Transverse colon (tissue), 4 donors: ENCODE measurements around the gene ARHGAP22. TPM values are rescaled to one million over a fixed set of nuclear protein-coding genes. Genes with fewer than 3 reads are reported as not detected.

ENCODE experiments used
- DNase-seq: peaks from one replicate; pipeline ENCODE4 v3.0.0-alpha.2; 2019
- H3K27ac ChIP-seq, 4 donors: fragments of 200-600 bp; sonication (generic); 2 replicates each; pipeline ENCODE4 v1.5.1; 2016 to 2018; ENCODE audit warnings: inconsistent platforms in 4 of 4
- H3K27me3 ChIP-seq: fragments of 200-600 bp; sonication (generic); 2 replicates; pipeline ENCODE4 v1.5.1; 2017; ENCODE audit warnings: inconsistent platforms
- H3K36me3 ChIP-seq, 4 donors: fragments of 200-600 bp; sonication (generic); 2 replicates each; pipeline ENCODE4 v1.5.1; 2017 to 2019; ENCODE audit warnings: inconsistent platforms in 4 of 4
- H3K4me1 ChIP-seq, 4 donors: fragments of 200-600 bp; sonication (generic); 2 replicates each; pipeline ENCODE4 v1.5.1; 2017 to 2020; ENCODE audit warnings: inconsistent platforms in 4 of 4
- H3K4me3 ChIP-seq, 4 donors: fragments of 200-600 bp; sonication (generic); 1 replicate in 1 of 4; 2 replicates in 3 of 4; pipeline versions ENCODE4 v1.5.1 to v1.6.1; 2017 to 2019; ENCODE audit warnings: inconsistent platforms in 4 of 4
- H3K9me3 ChIP-seq, 2 donors: fragments of 200-600 bp; sonication (generic); 2 replicates each; pipeline ENCODE4 v1.5.1; 2017 to 2019; ENCODE audit warnings: inconsistent platforms in 2 of 2
- CTCF ChIP-seq, 5 experiments: fragments of 200-600 bp in 3 of 5; fragments of 450-650 bp in 2 of 5; sonication (generic) in 3 of 5; IDR thresholded peaks; 1 replicate in 2 of 5; 2 replicates in 3 of 5; pipeline ENCODE4 v1.5.1; 2016 to 2017; ENCODE audit warnings: antibody characterized with exemption in 5 of 5, inconsistent platforms in 3 of 5, mild to moderate bottlenecking in 2 of 5, moderate library complexity in 1 of 5
- EP300 ChIP-seq: sonication (generic); formaldehyde crosslinking; IDR thresholded peaks from one replicate; pipeline ENCODE4 v1.6.1; 2017; ENCODE audit warnings: antibody characterized with exemption, low read depth
- POLR2A ChIP-seq: fragments of 450-650 bp; IDR thresholded peaks from one replicate; pipeline ENCODE4 v1.6.1; 2016; ENCODE audit warnings: antibody characterized with exemption, mild to moderate bottlenecking, moderate library complexity
- POLR2AphosphoS5 ChIP-seq, 3 donors: sonication (generic); formaldehyde crosslinking; IDR thresholded peaks; one replicate each; pipeline ENCODE4 v1.6.1; 2016; ENCODE audit warnings: antibody characterized with exemption in 3 of 3
- WGBS, 2 donors: methylation state at CpG; one replicate each; pipeline ENCODE4 v1.1.5; 2018; ENCODE audit warnings: low coverage in 1 of 2; 5-methylcytosine and 5-hydroxymethylcytosine counted together
- in situ Hi-C, 4 donors: fragments of 200-750 bp; cut with MboI; loops; one replicate each; pipeline versions ENCODE4 v1.15.0 to v1.15.1; 2017; ENCODE audit warnings: low sequenced_read_pairs in 3 of 4, low pct_ligation_motif_present in 1 of 4, low pct_unique_long_range_greater_than_20kb in 1 of 4
- intact Hi-C: fragments of 100-400 bp; cut with DNase I; formaldehyde crosslinking; loops from one replicate; pipeline ENCODE4 v1.15.1; 2023; ENCODE audit warnings: low total_unique reads
- total RNA-seq, 4 donors: library from RNA; depleted of rRNA; stranded (reverse); fragments of >200 nt; gene quantifications; one replicate each; pipeline ENCODE4 v1.1.0, GENCODE V29; 2016

The ARHGAP22 gene
- total RNA-seq, 4 donors from 2014 or later = 1.4 to 3.4 (median 1.7) TPM; not detected in 1

GRCh38 chr10:48638158-48638557 is 33.3 kb upstream of the ARHGAP22 start:
- peaks cover 7 to 9% of the 10 kb centered on the region in 2 donors for H3K9me3 ChIP-seq
- no peak for DNase-seq
- no peaks in the 10 kb centered on the region for H3K36me3 ChIP-seq
- H3K4me1 ChIP-seq = peaks cover 5 to 24% (median 10%) of the 10 kb centered on the region in 4 donors
- TF ChIP-seq EP300 (no peak), POLR2A (no peak), CTCF (IDR thresholded peaks at IDR 0.05) (no peak), POLR2AphosphoS5 (IDR thresholded peaks at IDR 0.05) (no peak)
- intact Hi-C loops = no loop called here
- in situ Hi-C loops = loop anchor here in 1 of 4 donors (25.0 kb wide), 1 partner anchor 276 kb away; no protein-coding TSS in a partner anchor
- H3K27me3 ChIP-seq = no peaks in the 10 kb centered on the region
- H3K4me3 ChIP-seq = no peak overlapping the region
- H3K27ac ChIP-seq = no peak overlapping the region
- 89% methylated on average over 4 of the region's 4 CpGs; no CpG with 5 or more reads in 1 of the 2 donors for WGBS, 2 donors

GRCh38 chr10:48636901-48637300 is 32.0 kb upstream of the ARHGAP22 start:
- 83 to 90% methylated on average over 2 to 3 of the region's 3 CpGs for whole genome bisulfite sequencing, 2 donors
- Histone ChIP-seq H3K27ac (no peak overlapping the region), H3K9me3 (peaks cover 7 to 9% of the 10 kb centered on the region in 2 donors), H3K36me3 (no peaks in the 10 kb centered on the region), H3K4me3 (no peak overlapping the region), H3K27me3 (no peaks in the 10 kb centered on the region), H3K4me1 (peaks cover 5 to 28% (median 10%) of the 10 kb centered on the region in 4 donors)
- in situ Hi-C loops = loop anchor here in 1 of 4 donors (25.0 kb wide), 1 partner anchor 275 kb away; no protein-coding TSS in a partner anchor
- intact Hi-C loops = no loop called here
- TF ChIP-seq CTCF (IDR thresholded peaks at IDR 0.05) (no peak), POLR2A (no peak)
- DNase-seq = no peak

- H3K27ac ChIP-seq = no peak overlapping the region
- no peak for DNase-seq
- 76% methylated on average over 3 of the region's 3 CpGs; no CpG with 5 or more reads in 1 of the 2 donors for WGBS, 2 donors
- H3K27me3 ChIP-seq = no peaks in the 10 kb centered on the region
- intact Hi-C loops (no loop called here), in situ Hi-C loops (loop anchor here in 1 of 4 donors (25.0 kb wide), 1 partner anchor 274 kb away; no protein-coding TSS in a partner anchor)
- peaks cover 6 to 7% of the 10 kb centered on the region in 2 donors for H3K9me3 ChIP-seq
- TF ChIP-seq POLR2A (no peak), EP300 (no peak), CTCF (IDR thresholded peaks at IDR 0.05) (no peak), POLR2AphosphoS5 (IDR thresholded peaks at IDR 0.05) (no peak)
- H3K4me3 ChIP-seq = no peak overlapping the region
- H3K4me1 ChIP-seq = peaks cover 5 to 28% (median 10%) of the 10 kb centered on the region in 4 donors
- H3K36me3 ChIP-seq = no peaks in the 10 kb centered on the region
These were observed 31.4 kb upstream of the ARHGAP22 start for GRCh38 chr10:48636231-48636630.

- Histone ChIP-seq H3K27ac (peak overlapping the region in 3 of 4 donors; percentile 12 to 28 (median 14)), H3K27me3 (no peaks in the 10 kb centered on the region), H3K4me3 (no peak overlapping the region), H3K9me3 (no peaks in the 10 kb centered on the region), H3K4me1 (peaks cover 5 to 28% (median 10%) of the 10 kb centered on the region in 4 donors), H3K36me3 (no peaks in the 10 kb centered on the region)
- WGBS, 2 donors = 20 to 78% methylated on average over 1 to 8 of the region's 8 CpGs
- TF ChIP-seq EP300 (no peak), CTCF (IDR thresholded peaks at IDR 0.05) (no peak), POLR2A (no peak), POLR2AphosphoS5 (IDR thresholded peaks at IDR 0.05) (no peak)
- DNase-seq = no peak
- intact Hi-C loops = no loop called here
- in situ Hi-C loops = loop anchor here in 1 of 4 donors (25.0 kb wide), 1 partner anchor 273 kb away; no protein-coding TSS in a partner anchor
These were observed 30.2 kb upstream of the ARHGAP22 start for GRCh38 chr10:48634984-48635557.
